Effector memory CD8-positive, alpha-beta T cell (primary cell): Measurements from ENCODE around the gene RPS6KA2.

Experiments
- ATAC-seq: fragments of 150-1000 bp; cut with Tn5 transposase; replicated peaks from 2 replicates; pipeline ENCODE4 v1.10.0; 2021; ENCODE audit warnings: mild to moderate bottlenecking, moderate library complexity
- DNase-seq, 3 experiments: peaks; one replicate each; pipeline ENCODE4 v3.0.0; 2021
- H3K27ac Mint-ChIP-seq, 2 donors: one replicate each; pipeline ENCODE4 v1.8.0; 2022; ENCODE audit warnings: mild to moderate bottlenecking in 2 of 2, mixed read lengths in 2 of 2, moderate library complexity in 2 of 2
- H3K27me3 Mint-ChIP-seq, 2 donors: one replicate each; pipeline ENCODE4 v1.8.0; 2022; ENCODE audit warnings: mixed read lengths in 2 of 2
- H3K36me3 Mint-ChIP-seq: one replicate; pipeline ENCODE4 v1.8.0; 2022; ENCODE audit warnings: mild to moderate bottlenecking, moderate library complexity, mixed read lengths; ENCODE audit not compliant: insufficient read depth
- H3K4me1 Mint-ChIP-seq, 2 donors: one replicate each; pipeline ENCODE4 v1.8.0; 2022; ENCODE audit warnings: low read depth in 2 of 2, mixed read lengths in 2 of 2
- H3K4me3 Mint-ChIP-seq, 2 donors: one replicate each; pipeline ENCODE4 v1.8.0; 2022; ENCODE audit warnings: mild to moderate bottlenecking in 2 of 2, mixed read lengths in 2 of 2, moderate library complexity in 2 of 2
- H3K9me3 Mint-ChIP-seq, 2 donors: one replicate each; pipeline ENCODE4 v1.8.0; 2022; ENCODE audit warnings: mixed read lengths in 2 of 2

RPS6KA2 gene

GRCh38 chr6:166572370-166573261 is 54.4 kb downstream of the RPS6KA2 start:
- peak overlapping the region; percentile 68 to 90 for H3K27ac Mint-ChIP-seq
- H3K36me3 Mint-ChIP-seq = peaks cover 3% of the 10 kb centered on the region
- H3K9me3 Mint-ChIP-seq = peaks cover 2 to 10% of the 10 kb centered on the region in 2 donors
- no peak overlapping the region for H3K4me3 Mint-ChIP-seq
- peaks cover 5 to 9% of the 10 kb centered on the region in 2 donors for H3K27me3 Mint-ChIP-seq
- peaks cover 0 to 5% of the 10 kb centered on the region in 2 donors for H3K4me1 Mint-ChIP-seq
- ATAC-seq = peak; percentile 49
- no peak for DNase-seq

GRCh38 chr6:166570929-166571713 is 55.9 kb downstream of the RPS6KA2 start:
- H3K4me3 Mint-ChIP-seq = no peak overlapping the region
- peaks cover 5 to 9% of the 10 kb centered on the region in 2 donors for H3K27me3 Mint-ChIP-seq
- DNase-seq (no peak), ATAC-seq (no peak)
- H3K9me3 Mint-ChIP-seq = peaks cover 0 to 4% of the 10 kb centered on the region in 2 donors
- H3K36me3 Mint-ChIP-seq = peaks cover 3% of the 10 kb centered on the region
- H3K4me1 Mint-ChIP-seq = peaks cover 0 to 5% of the 10 kb centered on the region in 2 donors
- no peak overlapping the region for H3K27ac Mint-ChIP-seq

- no peak overlapping the region for H3K4me3 Mint-ChIP-seq
- H3K27me3 Mint-ChIP-seq = peaks cover 11 to 16% of the 10 kb centered on the region in 2 donors
- H3K9me3 Mint-ChIP-seq = no peaks in the 10 kb centered on the region
- peaks cover 4 to 5% of the 10 kb centered on the region in 2 donors for H3K4me1 Mint-ChIP-seq
- peaks cover 3% of the 10 kb centered on the region for H3K36me3 Mint-ChIP-seq
- no peak overlapping the region for H3K27ac Mint-ChIP-seq
- DNase-seq (no peak), ATAC-seq (no peak)
Measured at GRCh38 chr6:166569206-166569605, 57.8 kb downstream of the RPS6KA2 start.

- H3K36me3 Mint-ChIP-seq = peaks cover 3% of the 10 kb centered on the region
- H3K4me1 Mint-ChIP-seq = peaks cover 5% of the 10 kb centered on the region in 2 donors
- H3K27me3 Mint-ChIP-seq = peaks cover 11 to 16% of the 10 kb centered on the region in 2 donors
- no peak for DNase-seq
- no peaks in the 10 kb centered on the region for H3K9me3 Mint-ChIP-seq
- H3K4me3 Mint-ChIP-seq = no peak overlapping the region
- no peak overlapping the region for H3K27ac Mint-ChIP-seq
- ATAC-seq = no peak
Measured at GRCh38 chr6:166567813-166568212, 59.2 kb downstream of the RPS6KA2 start.

- Mint-ChIP-seq H3K9me3 (no peaks in the 10 kb centered on the region), H3K27ac (no peak overlapping the region), H3K27me3 (peaks cover 7 to 10% of the 10 kb centered on the region in 2 donors), H3K36me3 (peaks cover 3% of the 10 kb centered on the region), H3K4me3 (no peak overlapping the region), H3K4me1 (peaks cover 0 to 5% of the 10 kb centered on the region in 2 donors)
- no peak for ATAC-seq
- no peak for DNase-seq
Measured at GRCh38 chr6:166567107-166567506, 59.9 kb downstream of the RPS6KA2 start.

- ATAC-seq (no peak), DNase-seq (no peak)
- no peak overlapping the region for H3K27ac Mint-ChIP-seq
- no peak overlapping the region for H3K4me3 Mint-ChIP-seq
- H3K27me3 Mint-ChIP-seq = peaks cover 10 to 12% of the 10 kb centered on the region in 2 donors
- peaks cover 0 to 5% of the 10 kb centered on the region in 2 donors for H3K4me1 Mint-ChIP-seq
- peaks cover 3% of the 10 kb centered on the region for H3K36me3 Mint-ChIP-seq
- no peaks in the 10 kb centered on the region for H3K9me3 Mint-ChIP-seq
Measured at GRCh38 chr6:166566026-166567011, 60.7 kb downstream of the RPS6KA2 start.

GRCh38 chr6:166565084-166565967 is 61.7 kb downstream of the RPS6KA2 start:
- ATAC-seq (no peak), DNase-seq (no peak)
- H3K27ac Mint-ChIP-seq = no peak overlapping the region
- no peak overlapping the region for H3K4me3 Mint-ChIP-seq
- H3K4me1 Mint-ChIP-seq = peaks cover 0 to 5% of the 10 kb centered on the region in 2 donors
- H3K27me3 Mint-ChIP-seq = peaks cover 10 to 13% of the 10 kb centered on the region in 2 donors
- H3K36me3 Mint-ChIP-seq = peaks cover 3% of the 10 kb centered on the region
- no peaks in the 10 kb centered on the region for H3K9me3 Mint-ChIP-seq

- Mint-ChIP-seq H3K9me3 (no peaks in the 10 kb centered on the region), H3K27me3 (peaks cover 10 to 13% of the 10 kb centered on the region in 2 donors), H3K4me1 (peaks cover 0 to 5% of the 10 kb centered on the region in 2 donors), H3K27ac (no peak overlapping the region), H3K4me3 (no peak overlapping the region), H3K36me3 (no peaks in the 10 kb centered on the region)
- no peak for ATAC-seq
- no peak for DNase-seq
Measured at GRCh38 chr6:166563805-166564204, 63.2 kb downstream of the RPS6KA2 start.

- H3K27ac Mint-ChIP-seq = no peak overlapping the region
- no peak overlapping the region for H3K4me3 Mint-ChIP-seq
- DNase-seq (no peak), ATAC-seq (no peak)
- H3K27me3 Mint-ChIP-seq = peaks cover 10 to 13% of the 10 kb centered on the region in 2 donors
- H3K4me1 Mint-ChIP-seq = peaks cover 0 to 5% of the 10 kb centered on the region in 2 donors
- H3K36me3 Mint-ChIP-seq = no peaks in the 10 kb centered on the region
- no peaks in the 10 kb centered on the region for H3K9me3 Mint-ChIP-seq
Measured at GRCh38 chr6:166563200-166563599, 63.9 kb downstream of the RPS6KA2 start.

- H3K27ac Mint-ChIP-seq = no peak overlapping the region
- peaks cover 0 to 5% of the 10 kb centered on the region in 2 donors for H3K4me1 Mint-ChIP-seq
- no peaks in the 10 kb centered on the region for H3K9me3 Mint-ChIP-seq
- DNase-seq = no peak
- peaks cover 10 to 13% of the 10 kb centered on the region in 2 donors for H3K27me3 Mint-ChIP-seq
- no peaks in the 10 kb centered on the region for H3K36me3 Mint-ChIP-seq
- ATAC-seq = no peak
- H3K4me3 Mint-ChIP-seq = no peak overlapping the region
Measured at GRCh38 chr6:166562726-166563125, 64.3 kb downstream of the RPS6KA2 start.

GRCh38 chr6:166561771-166562359 is 65.2 kb downstream of the RPS6KA2 start:
- Mint-ChIP-seq H3K9me3 (no peaks in the 10 kb centered on the region), H3K27ac (no peak overlapping the region), H3K4me3 (no peak overlapping the region), H3K27me3 (peaks cover 16 to 18% of the 10 kb centered on the region in 2 donors), H3K36me3 (no peaks in the 10 kb centered on the region), H3K4me1 (peaks cover 0 to 5% of the 10 kb centered on the region in 2 donors)
- ATAC-seq (no peak), DNase-seq (no peak)

GRCh38 chr6:166560222-166560621 is 66.8 kb downstream of the RPS6KA2 start:
- no peaks in the 10 kb centered on the region for H3K36me3 Mint-ChIP-seq
- H3K4me1 Mint-ChIP-seq = peaks cover 0 to 8% of the 10 kb centered on the region in 2 donors
- no peak overlapping the region for H3K4me3 Mint-ChIP-seq
- H3K27me3 Mint-ChIP-seq = peaks cover 29 to 32% of the 10 kb centered on the region in 2 donors
- H3K9me3 Mint-ChIP-seq = no peaks in the 10 kb centered on the region
- no peak overlapping the region for H3K27ac Mint-ChIP-seq
- no peak for DNase-seq
- ATAC-seq = no peak
